Occipital lobe (tissue), 2 donors: ENCODE measurements around the gene MYO16. TPM values are rescaled to one million over a fixed set of nuclear protein-coding genes. Genes with fewer than 3 reads are reported as not detected.

Experiments used
- DNase-seq: peaks from one replicate; lab custom pipeline; 2025; lab: John Stamatoyannopoulos, UW
- total RNA-seq: library from RNA; depleted of rRNA; stranded (reverse); fragments of >200 nt; gene quantifications from one replicate; pipeline ENCODE4 v1.2.3, GENCODE V29; 2014

MYO16 gene
- total RNA-seq, 1 donor from 2014 or later, result 105 TPM

DNA sequence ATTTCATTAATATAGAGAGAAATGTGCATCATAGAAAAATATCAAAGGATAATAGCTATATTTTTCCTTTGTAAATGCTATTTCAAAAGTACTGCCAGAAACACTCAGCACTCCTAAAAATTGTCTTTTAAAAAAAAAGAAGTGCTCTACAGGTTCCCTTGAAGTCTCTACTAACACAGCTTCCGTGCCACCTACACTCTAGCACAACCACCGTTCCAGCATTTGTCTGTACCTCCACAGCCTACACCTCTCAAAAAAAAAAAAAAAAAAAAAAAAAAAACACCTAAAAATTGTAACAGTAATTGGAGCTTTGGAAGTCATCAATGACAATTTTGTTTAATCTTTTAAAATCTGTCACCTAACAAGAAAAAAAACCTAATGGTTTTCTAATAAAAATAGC, 485.6 kb downstream of the MYO16 start:
- no peak for DNase-seq

- DNase-seq, result no peak
Observed at GRCh38 chr13:109118521-109118920, 489.1 kb downstream of the MYO16 start.

- DNase-seq, result no peak
Observed at GRCh38 chr13:109119896-109120295, 490.5 kb downstream of the MYO16 start.

DNA sequence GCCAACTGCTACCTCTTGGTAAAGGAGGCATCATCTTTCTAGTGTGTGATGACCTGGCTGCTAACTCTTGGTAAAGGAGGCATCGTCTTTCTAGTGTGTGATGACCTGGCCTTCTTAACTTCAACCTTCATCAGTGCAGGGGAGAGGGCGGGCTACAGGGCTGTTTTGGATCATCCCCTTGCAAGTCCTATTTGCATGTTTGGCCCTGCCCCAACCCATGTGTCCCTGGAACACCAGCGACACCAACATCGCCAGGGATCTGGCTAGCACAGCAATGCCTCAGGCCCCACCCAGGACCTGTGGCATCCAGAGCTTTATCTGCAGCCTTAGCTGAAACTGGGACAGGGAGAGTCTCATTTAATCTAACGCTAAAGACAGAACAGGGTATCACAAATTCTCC, 492.4 kb downstream of the MYO16 start:
- DNase-seq, result no peak

DNA sequence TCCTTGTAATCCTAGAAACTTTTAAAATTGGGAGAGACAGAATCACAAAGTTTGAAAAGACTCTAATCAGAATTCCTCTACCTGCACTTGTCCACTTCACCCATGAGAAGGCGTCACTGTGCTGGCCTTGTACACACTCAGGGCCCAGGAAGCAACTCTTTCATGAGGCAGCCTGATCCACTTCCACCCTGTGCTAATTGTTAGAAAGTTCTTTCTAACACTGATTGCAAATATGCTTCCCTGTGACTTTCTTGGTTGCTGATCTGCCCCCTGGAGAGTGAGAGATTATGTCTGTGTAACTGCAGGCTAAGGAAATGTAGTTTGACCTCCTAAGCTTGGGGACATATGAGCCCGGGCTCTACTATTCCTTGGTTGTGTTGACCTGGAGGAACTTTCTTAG, 494.6 kb downstream of the MYO16 start:
- DNase-seq, result no peak

DNA sequence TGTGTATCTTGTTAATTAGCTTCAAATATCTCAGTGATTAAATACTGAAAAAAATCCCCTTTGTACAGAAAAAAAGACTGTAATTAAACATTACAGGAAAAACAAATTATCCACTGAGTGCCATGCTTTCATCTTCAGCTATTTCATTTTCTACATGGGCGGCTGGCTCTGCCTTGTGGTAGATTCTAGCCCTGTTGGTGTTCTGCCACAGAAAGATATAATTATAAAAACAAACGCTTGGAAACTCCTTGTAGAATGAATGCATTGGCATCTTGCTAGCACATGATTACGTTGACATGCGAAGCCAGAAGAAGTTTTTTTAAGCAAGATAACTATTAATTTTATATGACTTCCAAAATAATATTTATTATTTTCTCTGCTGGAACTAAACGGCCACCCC, 496.8 kb downstream of the MYO16 start:
- no peak for DNase-seq

- DNase-seq, result no peak
Observed at GRCh38 chr13:109126891-109127641, 497.7 kb downstream of the MYO16 start.

DNA sequence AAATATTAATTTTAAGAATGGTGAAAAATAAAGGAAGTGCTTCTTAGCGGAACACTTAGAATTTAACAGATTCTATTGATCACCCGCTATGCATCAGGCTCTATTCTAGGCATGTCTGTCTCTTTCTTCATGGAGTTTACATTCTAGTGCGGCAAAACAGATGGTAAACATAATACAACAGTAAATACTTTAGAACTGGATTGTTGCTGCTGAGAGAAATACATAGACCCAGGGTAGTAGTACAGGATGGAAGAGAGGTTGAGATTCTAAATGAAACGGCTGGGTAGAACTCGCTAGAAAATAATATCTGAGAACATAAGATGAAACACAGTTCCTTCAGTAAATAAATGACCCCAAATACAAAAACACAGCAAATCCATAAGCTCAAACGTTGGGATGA, 498.7 kb downstream of the MYO16 start:
- DNase-seq, result no peak

DNA sequence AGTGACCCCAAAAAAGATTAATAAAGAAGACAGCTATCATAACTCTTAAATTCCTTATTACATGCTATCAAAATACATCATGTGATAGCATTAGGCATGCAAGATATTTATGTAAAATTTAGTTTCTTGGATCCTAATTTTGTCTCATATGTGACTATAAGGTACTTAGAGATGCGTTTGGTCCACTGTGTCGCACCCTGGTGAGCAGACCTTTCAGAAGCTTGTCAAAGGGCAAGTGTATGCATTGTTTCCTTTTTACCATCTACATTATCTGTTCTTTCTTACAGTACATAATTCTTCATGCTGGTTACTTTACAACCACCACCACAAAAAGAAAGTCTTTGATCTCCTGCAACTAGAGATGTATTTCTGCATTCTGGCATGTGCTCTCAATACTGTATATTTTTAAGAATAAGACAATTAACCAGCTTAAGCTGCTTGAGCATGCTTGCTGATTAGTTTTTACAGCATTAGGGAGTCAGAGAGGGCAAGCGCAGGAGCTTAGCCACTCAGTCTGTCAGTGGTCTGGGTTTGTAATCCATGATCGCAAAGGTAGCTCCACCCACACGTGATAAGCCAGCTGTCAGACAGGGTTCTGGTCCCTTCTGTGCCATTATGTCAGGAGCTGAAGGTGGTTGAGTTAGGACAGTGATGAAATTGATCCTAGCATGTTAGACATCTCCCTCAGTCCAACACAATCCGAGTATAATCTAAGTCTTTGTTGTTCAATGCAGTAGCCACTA, 500.9 kb downstream of the MYO16 start:
- no peak for DNase-seq

DNA sequence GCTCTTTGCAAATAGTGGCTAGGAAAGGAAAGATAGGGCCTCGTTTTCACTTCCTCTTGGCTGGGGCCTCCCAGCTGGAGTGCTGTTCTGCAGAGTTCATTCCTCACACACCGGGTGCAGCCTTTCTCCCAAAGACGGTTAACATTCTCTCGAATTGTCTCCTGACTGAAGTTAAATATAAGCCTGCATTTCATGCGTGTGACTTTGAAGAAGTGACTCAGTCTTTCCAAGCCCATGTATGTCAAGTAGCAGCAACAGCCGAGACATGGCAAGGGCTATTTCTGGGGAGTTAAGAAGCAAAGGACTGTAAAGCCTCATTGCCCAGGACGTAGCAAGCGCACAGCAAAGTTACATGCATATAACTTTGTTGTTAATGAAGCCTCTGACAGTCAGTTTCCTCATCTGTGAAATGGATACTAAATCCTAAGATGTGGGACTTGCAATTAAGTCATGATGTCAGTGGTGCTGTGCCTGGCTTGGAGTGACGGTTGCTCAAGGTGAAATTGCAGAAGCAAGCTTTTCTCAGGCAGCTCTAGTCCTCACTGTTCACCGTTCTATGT, 502.4 kb downstream of the MYO16 start:
- no peak for DNase-seq

DNA sequence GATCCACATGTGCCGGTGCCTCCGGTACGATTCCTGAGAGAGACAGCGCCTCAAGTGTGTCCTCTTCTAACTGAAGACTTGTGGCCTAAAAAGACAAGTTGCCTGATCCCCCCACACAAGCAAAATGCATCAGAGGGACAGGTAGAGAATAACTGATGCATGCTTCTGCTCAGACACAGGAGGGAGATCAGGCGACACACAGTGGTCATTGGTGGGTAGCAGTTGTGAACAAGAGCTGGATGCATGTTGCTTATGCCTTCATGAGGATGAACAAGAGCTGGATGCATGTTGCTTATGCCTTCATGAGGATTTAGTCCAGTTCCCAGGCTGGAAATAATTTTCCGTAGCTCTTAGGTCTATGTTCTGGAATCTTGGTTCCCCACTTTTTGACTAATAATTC, 505.6 kb downstream of the MYO16 start:
- no peak for DNase-seq

- DNase-seq, result no peak
Observed at GRCh38 chr13:109136873-109137272, 507.5 kb downstream of the MYO16 start.

DNA sequence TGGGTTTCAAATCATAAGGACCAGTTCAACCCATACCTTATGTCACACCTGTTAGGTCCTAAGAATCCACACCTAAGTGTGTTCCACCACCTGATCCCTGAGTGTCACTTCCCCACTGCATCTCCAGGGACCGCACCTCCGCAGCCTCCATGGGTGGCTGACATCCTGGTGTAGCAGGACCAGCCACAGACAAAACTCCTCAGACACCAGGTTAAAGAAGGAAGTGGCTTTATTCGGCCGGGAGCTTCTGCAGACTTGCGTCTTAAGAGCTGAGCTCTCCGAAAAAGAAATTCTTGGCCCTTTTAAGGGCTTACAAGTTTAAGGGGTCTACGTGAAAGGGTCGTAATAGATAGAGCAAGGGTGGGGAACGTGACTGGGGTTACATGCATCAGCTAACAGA, 509.9 kb downstream of the MYO16 start:
- no peak for DNase-seq

DNA sequence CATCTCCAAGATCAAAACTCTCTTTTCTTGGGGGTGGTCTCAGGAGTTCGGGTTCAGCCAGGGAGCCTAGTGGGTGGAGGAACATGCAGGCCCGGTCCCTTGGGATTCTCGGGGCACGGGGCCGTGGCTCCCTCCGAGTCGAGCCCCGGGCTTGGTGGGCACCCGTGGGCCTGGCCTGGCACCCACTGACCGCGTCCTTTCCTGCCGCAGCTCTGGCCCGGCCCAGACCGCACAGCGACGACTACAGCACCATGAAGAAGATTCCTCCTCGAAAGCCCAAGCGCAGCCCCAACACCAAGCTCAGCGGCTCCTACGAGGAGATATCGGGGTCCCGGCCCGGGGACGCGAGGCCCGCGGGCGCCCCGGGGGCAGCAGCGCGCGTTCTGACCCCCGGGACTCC, 510.6 kb downstream of the MYO16 start:
- DNase-seq, result no peak

GRCh38 chr13:109140479-109141349, 511.3 kb downstream of the MYO16 start:
- no peak for DNase-seq

DNA sequence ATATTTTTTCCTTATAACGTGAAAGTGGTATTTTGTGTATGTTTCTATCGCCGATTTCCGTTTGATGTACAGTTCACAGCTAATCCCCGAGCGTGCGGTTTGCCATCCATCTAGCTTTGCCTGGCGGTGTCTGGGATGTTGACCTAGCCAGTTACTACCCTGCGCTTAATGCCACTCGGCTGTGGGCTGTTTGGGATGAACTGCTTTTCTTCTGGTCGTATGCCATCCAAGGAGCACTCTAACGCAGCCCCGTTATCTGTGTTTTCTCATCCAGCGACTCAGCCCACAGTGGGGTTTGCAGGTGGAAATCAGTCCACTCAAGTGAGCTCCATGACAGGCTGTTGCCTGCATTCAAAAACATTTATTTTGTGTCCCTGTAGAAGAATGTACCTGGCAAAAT, 512.3 kb downstream of the MYO16 start:
- DNase-seq, result no peak

GRCh38 chr13:109144693-109145437, 515.5 kb downstream of the MYO16 start:
- no peak for DNase-seq

GRCh38 chr13:109145631-109146030, 516.2 kb downstream of the MYO16 start:
- DNase-seq, result no peak

- no peak for DNase-seq
Observed at GRCh38 chr13:109146393-109146792, 517.0 kb downstream of the MYO16 start.

GRCh38 chr13:109146912-109147647, 517.7 kb downstream of the MYO16 start:
- DNase-seq, result no peak
